GM21737 (cell line): ENCODE data around the gene PEMT.
"Not testable (repeated sequence)": the region's sequence is repeated elsewhere in the genome, so short reads cannot be mapped to it uniquely, and the experiment has no call there.

Experiments
- ATAC-seq: cut with Tn5 transposase; IDR thresholded peaks from one replicate; pipeline ENCODE4 v1.9.1; 2021; ENCODE audit warnings: mild to moderate bottlenecking, moderate library complexity; ENCODE audit not compliant: unreplicated experiment

PEMT gene

GRCh38 chr17:17492085-17492484, 99.4 kb downstream of the PEMT start:
- ATAC-seq: no peak

GRCh38 chr17:17491546-17491988, 99.9 kb downstream of the PEMT start:
- no peak for ATAC-seq

DNA sequence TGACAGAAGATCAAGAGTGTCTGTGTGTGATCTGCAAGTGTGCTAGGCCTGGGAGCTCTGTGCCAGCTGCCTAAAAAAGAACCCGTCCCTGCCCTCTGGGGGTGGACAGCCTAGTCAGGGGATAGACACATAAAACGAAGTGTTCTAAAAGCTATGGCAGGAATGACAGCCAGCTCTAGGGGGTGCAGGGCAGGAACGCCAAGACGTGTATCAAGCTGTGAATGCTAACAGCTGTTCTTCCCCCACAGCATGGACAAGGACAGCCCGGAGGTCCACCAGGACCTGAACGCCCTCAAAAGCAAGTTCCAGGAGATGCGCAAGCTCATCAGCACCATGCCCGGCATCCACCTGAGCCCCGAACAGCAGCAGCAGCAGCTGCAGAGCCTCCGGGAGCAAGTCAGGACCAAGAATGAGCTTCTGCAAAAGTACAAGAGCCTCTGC, 100.5 kb downstream of the PEMT start:
- ATAC-seq: no peak

DNA sequence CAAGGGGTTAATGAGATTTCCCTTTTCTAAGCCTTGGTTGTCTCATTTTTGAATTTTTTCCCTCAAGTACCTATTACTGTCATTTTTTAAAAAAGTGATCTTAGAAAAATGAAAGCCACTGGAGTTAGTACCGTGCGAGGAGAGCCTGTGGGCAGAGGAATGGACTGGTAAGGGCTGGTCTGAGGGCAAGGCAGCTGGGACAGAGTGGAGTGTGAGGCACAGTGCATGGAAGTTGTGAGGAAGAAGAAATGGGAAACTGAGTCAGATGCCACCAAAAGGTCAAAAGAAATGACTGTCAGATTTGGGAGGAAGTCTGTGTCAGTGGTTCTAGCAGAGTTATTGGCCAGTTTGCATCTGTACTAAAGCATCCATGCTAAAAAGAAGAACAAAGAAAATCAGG, 103.5 kb downstream of the PEMT start:
- no peak for ATAC-seq

- ATAC-seq: not testable (repeated sequence)
These were observed 105.1 kb downstream of the PEMT start for GRCh38 chr17:17486416-17486815.

GRCh38 chr17:17485420-17485819, 106.1 kb downstream of the PEMT start:
- ATAC-seq: no peak

GRCh38 chr17:17484451-17484899, 107.0 kb downstream of the PEMT start:
- ATAC-seq: no peak

- ATAC-seq: no peak
These were observed 109.6 kb downstream of the PEMT start for GRCh38 chr17:17481860-17482259.

GRCh38 chr17:17480593-17481148, 110.8 kb downstream of the PEMT start:
- no peak for ATAC-seq

- ATAC-seq: no peak
These were observed 112.3 kb downstream of the PEMT start for GRCh38 chr17:17479209-17479608.

DNA sequence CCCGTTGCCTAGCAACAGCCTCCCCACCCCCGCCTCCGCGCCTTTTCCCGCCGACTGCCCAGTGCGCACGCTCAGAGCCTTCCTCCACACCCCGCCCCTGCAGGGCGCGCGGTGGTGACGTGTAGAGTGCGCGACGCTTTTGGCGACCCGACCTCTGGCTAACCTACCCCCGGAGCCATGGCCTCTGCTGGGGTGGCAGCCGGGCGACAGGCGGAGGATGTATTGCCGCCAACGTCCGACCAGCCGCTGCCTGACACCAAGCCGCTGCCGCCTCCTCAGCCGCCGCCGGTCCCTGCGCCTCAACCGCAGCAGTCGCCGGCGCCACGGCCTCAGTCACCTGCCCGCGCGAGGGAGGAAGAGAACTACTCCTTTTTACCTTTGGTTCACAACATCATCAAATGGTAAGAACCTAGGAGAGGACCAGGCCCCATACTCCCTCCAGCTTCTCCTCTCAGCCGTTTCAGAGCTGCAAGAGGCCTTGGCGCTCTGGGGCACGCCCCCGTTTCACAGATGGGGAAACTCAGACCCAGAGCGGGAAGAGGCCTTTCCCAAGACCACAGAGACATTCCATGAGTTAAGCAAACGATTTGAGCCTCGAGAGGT, 114.5 kb downstream of the PEMT start, which contains the start of gene MED9:
Gene MED9 (plus strand): TSS at position 136 of the 603 bp plus-strand sequence. CDS start 42 bp downstream, at position 178.
- ATAC-seq: peak; percentile 74

GRCh38 chr17:17474341-17474740, 117.2 kb downstream of the PEMT start:
- ATAC-seq: no peak

- no peak for ATAC-seq
These were observed 119.1 kb downstream of the PEMT start for GRCh38 chr17:17472333-17472920.

GRCh38 chr17:17469996-17470395, 121.5 kb downstream of the PEMT start:
- no peak for ATAC-seq

DNA sequence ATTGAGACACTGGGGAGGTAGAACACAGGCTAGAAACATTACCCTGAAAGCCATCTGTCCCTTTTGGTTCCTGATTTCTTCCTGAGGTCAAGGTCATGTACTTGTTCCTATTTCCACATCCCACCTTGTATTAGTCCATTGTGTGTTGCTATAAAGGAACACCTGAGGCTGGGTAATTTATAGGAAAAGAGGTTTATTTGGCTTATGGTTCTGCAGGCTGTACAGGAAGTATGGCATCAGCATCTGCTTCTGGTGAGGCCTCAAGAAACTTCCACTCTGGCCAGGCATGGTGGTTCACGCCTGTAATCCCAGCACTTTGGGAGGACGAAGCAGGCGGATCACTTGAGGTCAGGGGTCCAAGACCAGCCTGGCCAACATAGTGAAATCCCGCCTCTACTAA, 122.2 kb downstream of the PEMT start:
- no peak for ATAC-seq

DNA sequence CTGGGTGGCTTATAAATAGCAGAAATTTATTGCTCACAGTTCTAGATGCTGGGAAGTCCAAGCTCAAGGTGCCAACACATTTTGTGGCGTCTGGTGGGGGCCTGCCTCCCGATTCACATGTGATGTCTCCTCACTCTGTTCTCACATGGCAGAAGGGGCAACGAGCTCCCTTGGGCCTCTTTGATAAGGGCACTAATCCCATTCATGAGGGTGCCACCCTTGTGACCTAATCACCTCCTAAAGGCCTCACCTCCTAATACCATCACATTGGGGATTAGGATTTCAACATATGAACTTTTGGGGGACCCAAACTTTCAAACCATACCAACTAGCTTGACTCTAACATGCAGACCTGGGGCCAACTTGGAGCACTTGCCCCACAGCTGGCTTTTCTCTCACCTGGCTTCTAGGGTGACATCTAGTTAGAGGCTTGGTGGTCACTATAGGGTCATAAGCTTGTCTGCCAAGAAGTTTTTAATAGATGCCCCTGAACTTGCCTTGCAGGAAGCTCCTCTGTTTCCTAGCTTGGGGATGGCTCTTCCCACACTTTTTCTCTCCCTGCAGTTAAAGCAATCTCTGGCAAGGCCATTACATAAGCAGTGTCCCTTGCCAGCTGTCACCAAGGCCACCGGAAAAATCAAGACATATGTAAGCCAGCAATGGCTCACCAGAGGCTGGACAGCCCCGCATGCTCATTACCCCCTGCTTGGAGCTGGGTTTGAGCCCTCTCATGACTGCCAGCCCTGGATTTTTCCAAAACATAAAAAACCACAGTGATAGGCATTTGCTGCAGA, 123.1 kb downstream of the PEMT start:
- no peak for ATAC-seq

GRCh38 chr17:17467720-17468119, 123.8 kb downstream of the PEMT start:
- ATAC-seq: no peak

DNA sequence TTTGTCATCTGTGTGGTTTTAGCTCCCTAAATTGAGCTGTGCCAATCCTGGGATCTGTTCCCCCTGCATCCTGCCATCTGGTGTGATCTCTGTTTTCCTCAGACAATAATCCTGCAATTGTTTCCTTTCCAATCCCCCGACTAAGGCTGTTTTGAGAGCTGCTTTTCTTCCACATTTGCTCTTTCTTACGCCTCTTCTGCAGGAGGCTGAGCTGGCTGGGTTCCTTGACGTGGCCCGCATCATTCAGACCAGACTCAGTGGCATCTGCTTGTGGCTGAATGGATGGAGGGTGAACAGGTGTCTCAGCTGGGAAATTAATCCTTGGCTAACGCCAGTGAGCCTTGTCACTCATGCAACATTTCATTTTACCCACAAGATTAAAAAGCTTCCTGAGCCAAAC, 124.5 kb downstream of the PEMT start:
- no peak for ATAC-seq

- ATAC-seq: no peak
These were observed 125.0 kb downstream of the PEMT start for GRCh38 chr17:17466511-17466910.

- not testable (repeated sequence) for ATAC-seq
These were observed 125.6 kb downstream of the PEMT start for GRCh38 chr17:17465878-17466277.

- no peak for ATAC-seq
These were observed 127.7 kb downstream of the PEMT start for GRCh38 chr17:17463821-17464220.
